H9 (cell line): ENCODE results near the gene CCND2. TPM values are rescaled to one million over a fixed set of nuclear protein-coding genes. Genes with fewer than 3 reads are reported as not detected.

Source experiments
- DNase-seq: peaks from one replicate; pipeline ENCODE4 v3.0.0-alpha.2; 2017
- H2AFZ ChIP-seq: one replicate; pipeline ENCODE4 v1.6.1; 2013; ENCODE audit warnings: mild to moderate bottlenecking, low read length, control low read depth, moderate library complexity
- H2AK5ac ChIP-seq: 2 replicates; pipeline ENCODE4 v1.6.1; 2013; ENCODE audit warnings: low read length, control low read depth, mixed read lengths; ENCODE audit not compliant: insufficient read length
- H2BK120ac ChIP-seq: one replicate; pipeline ENCODE4 v1.6.1; 2013; ENCODE audit warnings: low read depth, mild to moderate bottlenecking, low read length, control low read depth, inconsistent platforms; ENCODE audit not compliant: poor library complexity, severe bottlenecking
- H2BK12ac ChIP-seq: 2 replicates; pipeline ENCODE4 v1.6.1; 2013; ENCODE audit warnings: low read length, control low read depth, mixed read lengths, low read depth; ENCODE audit not compliant: insufficient read length
- H2BK15ac ChIP-seq: 2 replicates; pipeline ENCODE4 v1.6.1; 2013; ENCODE audit warnings: low read depth, low read length, control low read depth
- H2BK20ac ChIP-seq: one replicate; pipeline ENCODE4 v1.6.1; 2013; ENCODE audit warnings: low read depth, mild to moderate bottlenecking, low read length, control low read depth, inconsistent platforms; ENCODE audit not compliant: poor library complexity, severe bottlenecking
- H2BK5ac ChIP-seq: 2 replicates; pipeline ENCODE4 v1.6.1; 2013; ENCODE audit warnings: low read length, control low read depth, mixed read lengths; ENCODE audit not compliant: insufficient read length
- H3K14ac ChIP-seq: 2 replicates; pipeline ENCODE4 v1.6.1; 2013; ENCODE audit warnings: low read length, control low read depth; ENCODE audit not compliant: insufficient read depth
- H3K18ac ChIP-seq: 2 replicates; pipeline ENCODE4 v1.6.1; 2013; ENCODE audit warnings: low read depth, mild to moderate bottlenecking, mixed read lengths, low read length, control low read depth; ENCODE audit not compliant: insufficient read length
- H3K23ac ChIP-seq: 2 replicates; pipeline ENCODE4 v1.6.1; 2013; ENCODE audit warnings: low read length, control low read depth, mixed read lengths, low read depth; ENCODE audit not compliant: insufficient read length
- H3K23me2 ChIP-seq: 2 replicates; pipeline ENCODE4 v1.6.1; 2013; ENCODE audit warnings: low read depth, mild to moderate bottlenecking, mixed read lengths, low read length, control low read depth; ENCODE audit not compliant: insufficient read length, poor library complexity, severe bottlenecking
- H3K27ac ChIP-seq: 2 replicates; pipeline ENCODE4 v1.5.1; 2013; ENCODE audit warnings: low read length, control low read depth, mixed read lengths, low read depth; ENCODE audit not compliant: insufficient read length
- H3K27me3 ChIP-seq: 2 replicates; pipeline ENCODE4 v1.6.1; 2013; ENCODE audit warnings: low read length, control low read depth, inconsistent platforms; ENCODE audit not compliant: insufficient read depth
- H3K4ac ChIP-seq: 2 replicates; pipeline ENCODE4 v1.6.1; 2013; ENCODE audit warnings: low read depth, mild to moderate bottlenecking, control low read depth, inconsistent platforms, low read length, moderate library complexity
- H3K4me1 ChIP-seq: 2 replicates; pipeline ENCODE4 v1.6.1; 2013; ENCODE audit warnings: low read length, control low read depth, inconsistent platforms; ENCODE audit not compliant: insufficient read depth
- H3K4me2 ChIP-seq: 2 replicates; pipeline ENCODE4 v1.6.1; 2013; ENCODE audit warnings: low read length, control low read depth, mixed read lengths; ENCODE audit not compliant: insufficient read length, insufficient read depth
- H3K56ac ChIP-seq: 2 replicates; pipeline ENCODE4 v1.6.1; 2013; ENCODE audit warnings: low read depth, mild to moderate bottlenecking, mixed read lengths, low read length, control low read depth; ENCODE audit not compliant: insufficient read length
- H3K79me1 ChIP-seq: 2 replicates; pipeline ENCODE4 v1.6.1; 2013; ENCODE audit warnings: low read depth, mild to moderate bottlenecking, moderate library complexity, low read length, control low read depth, inconsistent platforms; ENCODE audit not compliant: insufficient read depth, poor library complexity, severe bottlenecking
- H3K79me2 ChIP-seq: 2 replicates; pipeline ENCODE4 v1.6.1; 2013; ENCODE audit warnings: low read length, control low read depth, inconsistent platforms; ENCODE audit not compliant: insufficient read depth
- H3K9ac ChIP-seq: 2 replicates; pipeline ENCODE4 v1.6.1; 2013; ENCODE audit warnings: low read length, control low read depth, mixed read lengths; ENCODE audit not compliant: insufficient read length; ENCODE audit errors: extremely low read depth
- H3K9me3 ChIP-seq: one replicate; pipeline ENCODE4 v1.6.1; 2013; ENCODE audit warnings: low read depth, low read length, inconsistent platforms; ENCODE audit not compliant: control insufficient read depth
- H3T11ph ChIP-seq: one replicate; pipeline ENCODE4 v1.6.1; 2013; ENCODE audit warnings: mild to moderate bottlenecking, low read length, control low read depth, inconsistent platforms
- H4K20me1 ChIP-seq: one replicate; pipeline ENCODE4 v1.6.1; 2013; ENCODE audit not compliant: control insufficient read depth, insufficient read length, insufficient read depth
- H4K5ac ChIP-seq: 2 replicates; pipeline ENCODE4 v1.6.1; 2013; ENCODE audit warnings: low read depth, mild to moderate bottlenecking, mixed read lengths, low read length, control low read depth; ENCODE audit not compliant: insufficient read length
- H4K8ac ChIP-seq: replicated peaks from 2 replicates; pipeline ENCODE4 v1.6.1; 2013; ENCODE audit warnings: low read length, control low read depth, mixed read lengths, low read depth; ENCODE audit not compliant: insufficient read length
- H4K91ac ChIP-seq: 2 replicates; pipeline ENCODE4 v1.6.1; 2013; ENCODE audit warnings: low read depth, mild to moderate bottlenecking, moderate library complexity, mixed read lengths, low read length, control low read depth; ENCODE audit not compliant: insufficient read length
- H3K27ac Mint-ChIP-seq, 3 experiments: 2 replicates in 2 of 3; 3 replicates in 1 of 3; pipeline ENCODE4 v1.8.0; 2020 to 2021; ENCODE audit warnings: mixed read lengths in 3 of 3, mild to moderate bottlenecking in 1 of 3, moderate library complexity in 1 of 3
- H3K27me3 Mint-ChIP-seq: 2 replicates; pipeline ENCODE4 v1.8.0; 2021; ENCODE audit warnings: low read depth, mild to moderate bottlenecking, moderate library complexity, mixed read lengths
- H3K36me3 Mint-ChIP-seq, 3 experiments: 2 replicates in 2 of 3; 3 replicates in 1 of 3; pipeline ENCODE4 v1.8.0; 2020 to 2021; ENCODE audit warnings: low read depth in 3 of 3, mixed read lengths in 3 of 3; ENCODE audit not compliant: insufficient read depth in 1 of 3
- H3K4me1 Mint-ChIP-seq, 2 experiments: 2 replicates each; pipeline ENCODE4 v1.8.0; 2020; ENCODE audit warnings: mixed read lengths in 2 of 2
- H3K4me3 Mint-ChIP-seq, 2 experiments: 2 replicates in 1 of 2; 3 replicates in 1 of 2; pipeline ENCODE4 v1.8.0; 2020 to 2021; ENCODE audit warnings: mild to moderate bottlenecking in 2 of 2, mixed read lengths in 2 of 2, moderate library complexity in 1 of 2
- H3K9me3 Mint-ChIP-seq, 2 experiments: 2 replicates in 1 of 2; 3 replicates in 1 of 2; pipeline ENCODE4 v1.8.0; 2020; ENCODE audit warnings: mild to moderate bottlenecking in 2 of 2, mixed read lengths in 2 of 2, moderate library complexity in 1 of 2
- WGBS: extraction: QIAGEN DNeasy Blood & Tissue Kit; methylation state at CpG from one replicate; pipeline ENCODE4 v1.1.7; 2013; ENCODE audit warnings: missing lambda C conversion rate, low lambda C conversion rate, mixed read lengths; ENCODE audit not compliant: insufficient read length; ENCODE audit errors: extremely low coverage; 5-methylcytosine and 5-hydroxymethylcytosine counted together
- total RNA-seq: library from RNA; stranded (reverse); gene quantifications from 2 replicates; pipeline ENCODE4 v1.2.1, GENCODE V29; 2021
- TF ChIP-seq, protein P1 (sequence below): fragments of 200-600 bp; sonication (generic); conservative IDR thresholded peaks from 3 replicates; pipeline ENCODE4 v1.8.0; 2021; ENCODE audit warnings: antibody characterized with exemption, mild to moderate bottlenecking

The CCND2 gene
- total RNA-seq, 1 experiment from 2014 or later: 104 TPM

DNA sequence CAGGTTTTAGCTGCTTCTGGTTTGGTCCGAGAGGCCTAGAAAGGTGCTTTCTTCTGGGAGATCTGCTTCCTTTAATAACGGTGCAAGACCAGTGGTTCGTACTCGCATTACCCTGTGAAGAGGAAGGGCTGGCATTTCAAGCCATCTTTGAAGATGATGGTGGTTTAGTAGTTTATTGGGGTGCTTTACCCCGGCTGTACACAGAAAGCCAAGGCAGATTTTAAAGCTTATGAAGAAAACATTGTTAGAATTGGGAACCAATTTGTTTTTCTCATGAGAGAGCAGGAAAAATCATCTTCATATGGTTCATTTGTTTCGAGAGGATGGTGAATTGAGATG lies 3.6 kb downstream of the CCND2 start:
- Mint-ChIP-seq H3K27ac (peak overlapping the region; percentile 20 to 90 (median 84); a peak in 5 of 7 replicates), H3K4me3 (peak overlapping the region; percentile 88 to 98; a peak in 4 of 5 replicates), H3K9me3 (peaks cover 2 to 3% of the 10 kb centered on the region in 2 experiments; a peak in 1 of 5 replicates), H3K27me3 (peaks cover 27% of the 10 kb centered on the region), H3K4me1 (peaks cover 38 to 48% of the 10 kb centered on the region in 2 experiments), H3K36me3 (peaks cover 61 to 64% (median 62%) of the 10 kb centered on the region in 3 experiments)
- no peak overlapping the region for H2BK20ac ChIP-seq
- TF ChIP-seq, protein P1, sequence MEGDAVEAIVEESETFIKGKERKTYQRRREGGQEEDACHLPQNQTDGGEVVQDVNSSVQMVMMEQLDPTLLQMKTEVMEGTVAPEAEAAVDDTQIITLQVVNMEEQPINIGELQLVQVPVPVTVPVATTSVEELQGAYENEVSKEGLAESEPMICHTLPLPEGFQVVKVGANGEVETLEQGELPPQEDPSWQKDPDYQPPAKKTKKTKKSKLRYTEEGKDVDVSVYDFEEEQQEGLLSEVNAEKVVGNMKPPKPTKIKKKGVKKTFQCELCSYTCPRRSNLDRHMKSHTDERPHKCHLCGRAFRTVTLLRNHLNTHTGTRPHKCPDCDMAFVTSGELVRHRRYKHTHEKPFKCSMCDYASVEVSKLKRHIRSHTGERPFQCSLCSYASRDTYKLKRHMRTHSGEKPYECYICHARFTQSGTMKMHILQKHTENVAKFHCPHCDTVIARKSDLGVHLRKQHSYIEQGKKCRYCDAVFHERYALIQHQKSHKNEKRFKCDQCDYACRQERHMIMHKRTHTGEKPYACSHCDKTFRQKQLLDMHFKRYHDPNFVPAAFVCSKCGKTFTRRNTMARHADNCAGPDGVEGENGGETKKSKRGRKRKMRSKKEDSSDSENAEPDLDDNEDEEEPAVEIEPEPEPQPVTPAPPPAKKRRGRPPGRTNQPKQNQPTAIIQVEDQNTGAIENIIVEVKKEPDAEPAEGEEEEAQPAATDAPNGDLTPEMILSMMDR: no peak
- H4K20me1 ChIP-seq: peaks cover 4% of the 10 kb centered on the region
- no peaks in the 10 kb centered on the region for H3K9me3 ChIP-seq
- H3K4me1 ChIP-seq: peaks cover 9% of the 10 kb centered on the region
- H3T11ph ChIP-seq: no peak overlapping the region
- H2BK120ac ChIP-seq: no peak overlapping the region
- no peak overlapping the region for H4K8ac ChIP-seq
- no peak overlapping the region for H2AFZ ChIP-seq
- H3K23me2 ChIP-seq: peaks cover 30% of the 10 kb centered on the region
- H3K56ac ChIP-seq: no peak overlapping the region
- no peaks in the 10 kb centered on the region; the same call in 1 of the 2 replicates for H3K27me3 ChIP-seq
- H3K27ac ChIP-seq: no peak overlapping the region
- no peak overlapping the region for H4K5ac ChIP-seq
- peaks cover 20% of the 10 kb centered on the region for H3K79me2 ChIP-seq
- no peak overlapping the region for H4K91ac ChIP-seq
- no CpG with 5 or more reads among the region's 6 CpGs for WGBS
- H2BK12ac ChIP-seq: no peak overlapping the region
- H2BK5ac ChIP-seq: no peak overlapping the region
- no peak overlapping the region for H2BK15ac ChIP-seq
- H3K9ac ChIP-seq: no peak overlapping the region
- no peak for DNase-seq
- H3K18ac ChIP-seq: no peak overlapping the region
- H3K4me2 ChIP-seq: peak overlapping the region; percentile 77
- H3K79me1 ChIP-seq: peaks cover 2% of the 10 kb centered on the region
- H3K4ac ChIP-seq: no peak overlapping the region
- no peak overlapping the region for H2AK5ac ChIP-seq
- H3K14ac ChIP-seq: no peak overlapping the region
- H3K23ac ChIP-seq: no peak overlapping the region
